Muscle layer of colon (tissue), 2 donors: ENCODE data around the gene LRRC70.
"Not testable (repeated sequence)": the region's sequence is repeated elsewhere in the genome, so short reads cannot be mapped to it uniquely, and the experiment has no call there.

Source experiments
- H3K27ac ChIP-seq: one replicate; pipeline ENCODE4 v1.7.0; 2013; ENCODE audit warnings: low read depth, mild to moderate bottlenecking, low read length, moderate library complexity
- H3K27me3 ChIP-seq, 2 donors: one replicate each; pipeline ENCODE4 v1.7.0; 2013; ENCODE audit warnings: low read length in 2 of 2, mild to moderate bottlenecking in 2 of 2; ENCODE audit not compliant: insufficient read depth in 2 of 2, control insufficient read depth in 1 of 2
- H3K36me3 ChIP-seq: one replicate; pipeline ENCODE4 v1.7.0; 2013; ENCODE audit warnings: mild to moderate bottlenecking, low read length; ENCODE audit not compliant: insufficient read depth
- H3K4me1 ChIP-seq: one replicate; pipeline ENCODE4 v1.7.0; 2013; ENCODE audit warnings: mild to moderate bottlenecking, low read length; ENCODE audit not compliant: insufficient read depth
- H3K4me3 ChIP-seq, 2 donors: one replicate each; pipeline ENCODE4 v1.7.0; 2013; ENCODE audit warnings: low read length in 2 of 2, low read depth in 1 of 2, mild to moderate bottlenecking in 1 of 2, moderate library complexity in 1 of 2
- H3K9ac ChIP-seq: one replicate; pipeline ENCODE4 v1.7.0; 2013; ENCODE audit warnings: low read length
- H3K9me3 ChIP-seq: one replicate; pipeline ENCODE4 v1.7.0; 2013; ENCODE audit warnings: mild to moderate bottlenecking, low read length
- donor health status: abdominal sarcoma.
- donor health status: Adenocarcinoma of cecum.

Gene LRRC70

DNA sequence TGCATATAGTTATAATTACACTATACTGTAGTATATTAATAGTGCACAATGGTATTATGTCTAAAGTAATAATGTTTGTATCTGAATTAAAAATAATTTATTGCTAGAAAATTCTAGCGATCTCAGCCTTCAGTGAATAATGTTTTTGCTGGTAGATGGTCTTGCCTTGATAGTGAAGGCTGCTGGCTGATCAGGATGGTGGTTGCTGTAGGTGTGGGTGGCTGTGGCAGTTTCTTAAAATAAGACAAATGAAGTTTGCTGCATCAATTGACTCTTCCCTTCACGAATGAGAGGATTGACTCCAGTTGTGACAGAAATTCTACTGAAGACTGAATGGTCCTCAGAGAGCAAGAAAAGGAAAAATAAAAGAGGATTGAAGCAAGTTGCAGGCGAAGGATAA is 19.7 kb upstream of the LRRC70 start:
- H3K9ac ChIP-seq, result no peak overlapping the region
- H3K4me3 ChIP-seq, result no peak overlapping the region
- H3K4me1 ChIP-seq, result no peaks in the 10 kb centered on the region
- no peak overlapping the region for H3K27ac ChIP-seq
- no peaks in the 10 kb centered on the region for H3K36me3 ChIP-seq
- no peaks in the 10 kb centered on the region for H3K27me3 ChIP-seq
- H3K9me3 ChIP-seq, result no peaks in the 10 kb centered on the region

- no peaks in the 10 kb centered on the region for H3K27me3 ChIP-seq
- no peaks in the 10 kb centered on the region for H3K36me3 ChIP-seq
- no peaks in the 10 kb centered on the region for H3K9me3 ChIP-seq
- H3K4me3 ChIP-seq, result no peak overlapping the region
- no peaks in the 10 kb centered on the region for H3K4me1 ChIP-seq
- H3K27ac ChIP-seq, result no peak overlapping the region
- no peak overlapping the region for H3K9ac ChIP-seq
Observed at GRCh38 chr5:62560786-62561185, 17.8 kb upstream of the LRRC70 start.

GRCh38 chr5:62561896-62562295 is 16.7 kb upstream of the LRRC70 start:
- Histone ChIP-seq H3K4me1 (no peaks in the 10 kb centered on the region), H3K9ac (no peak overlapping the region), H3K27ac (no peak overlapping the region), H3K9me3 (no peaks in the 10 kb centered on the region), H3K36me3 (no peaks in the 10 kb centered on the region), H3K27me3 (no peaks in the 10 kb centered on the region), H3K4me3 (no peak overlapping the region)

GRCh38 chr5:62562867-62563266 is 15.8 kb upstream of the LRRC70 start:
- H3K4me3 ChIP-seq, result no peak overlapping the region
- H3K9ac ChIP-seq, result no peak overlapping the region
- H3K27ac ChIP-seq, result no peak overlapping the region
- no peaks in the 10 kb centered on the region for H3K9me3 ChIP-seq
- H3K4me1 ChIP-seq, result no peaks in the 10 kb centered on the region
- H3K27me3 ChIP-seq, result no peaks in the 10 kb centered on the region
- no peaks in the 10 kb centered on the region for H3K36me3 ChIP-seq

- H3K27me3 ChIP-seq, result no peaks in the 10 kb centered on the region
- no peaks in the 10 kb centered on the region for H3K9me3 ChIP-seq
- no peaks in the 10 kb centered on the region for H3K36me3 ChIP-seq
- no peak overlapping the region for H3K9ac ChIP-seq
- no peak overlapping the region for H3K4me3 ChIP-seq
- H3K27ac ChIP-seq, result no peak overlapping the region
- H3K4me1 ChIP-seq, result no peaks in the 10 kb centered on the region
Observed at GRCh38 chr5:62564101-62564500, 14.5 kb upstream of the LRRC70 start.

GRCh38 chr5:62565740-62566139 is 12.9 kb upstream of the LRRC70 start:
- not testable (repeated sequence) for H3K9me3 ChIP-seq, H3K4me3 ChIP-seq, H3K27ac ChIP-seq, H3K36me3 ChIP-seq, H3K27me3 ChIP-seq, H3K4me1 ChIP-seq, H3K9ac ChIP-seq

DNA sequence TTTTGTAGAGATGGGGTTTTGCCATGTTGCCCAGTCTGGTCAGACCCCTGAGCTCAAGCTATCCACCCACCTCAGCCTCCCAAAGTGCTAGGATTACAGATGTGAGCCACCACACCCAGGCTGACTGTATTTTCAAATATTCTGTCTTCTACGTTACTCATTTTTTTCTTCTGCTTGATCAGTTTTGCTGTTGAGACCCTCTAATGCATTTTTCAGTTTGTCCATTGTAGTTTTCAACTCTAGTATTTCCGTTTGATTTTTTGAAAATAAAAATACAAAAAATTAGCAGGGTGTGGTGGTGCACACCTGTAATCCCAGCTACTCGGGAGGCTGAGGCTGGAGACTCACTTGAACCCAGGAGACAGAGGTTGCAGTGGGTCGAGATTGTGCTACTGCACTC is 10.5 kb upstream of the LRRC70 start:
- Histone ChIP-seq H3K27me3 (no peaks in the 10 kb centered on the region), H3K9me3 (no peaks in the 10 kb centered on the region), H3K4me1 (no peaks in the 10 kb centered on the region), H3K27ac (no peak overlapping the region), H3K4me3 (no peak overlapping the region), H3K36me3 (no peaks in the 10 kb centered on the region), H3K9ac (no peak overlapping the region)

DNA sequence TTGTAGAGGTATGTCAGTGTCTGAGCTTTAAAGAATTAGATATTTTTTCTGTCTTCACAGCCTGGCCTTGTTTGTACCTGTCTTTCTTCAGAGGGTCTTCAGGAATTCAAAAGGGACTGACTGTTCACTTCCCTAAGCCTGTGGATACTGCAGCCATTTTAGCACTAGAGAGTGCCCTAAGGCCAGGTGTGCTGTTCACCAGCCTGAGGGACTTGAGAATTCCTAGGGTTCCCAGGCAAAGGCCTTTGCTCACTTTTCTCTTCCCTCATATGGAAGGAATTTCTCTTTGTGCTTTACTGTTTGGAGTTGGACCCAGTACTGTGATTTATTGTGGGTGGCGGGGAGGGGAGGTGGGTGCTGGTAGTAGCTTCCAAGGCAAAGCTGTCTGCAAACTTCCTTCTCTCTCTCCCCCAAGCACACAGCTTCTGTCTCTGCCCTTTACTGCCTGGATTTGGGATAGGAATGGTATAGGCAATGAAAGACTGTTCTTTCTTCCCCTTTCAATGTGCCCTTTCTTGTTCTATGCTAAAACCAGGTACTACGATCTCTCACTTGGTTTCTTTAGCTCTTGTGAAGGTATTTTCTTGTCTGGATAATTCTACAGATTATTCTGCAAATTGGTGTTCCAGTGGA is 9.7 kb upstream of the LRRC70 start:
- Histone ChIP-seq H3K36me3 (no peaks in the 10 kb centered on the region), H3K27me3 (no peaks in the 10 kb centered on the region), H3K9ac (no peak overlapping the region), H3K27ac (no peak overlapping the region), H3K9me3 (no peaks in the 10 kb centered on the region), H3K4me1 (no peaks in the 10 kb centered on the region), H3K4me3 (no peak overlapping the region)

GRCh38 chr5:62569470-62569869 is 9.1 kb upstream of the LRRC70 start:
- Histone ChIP-seq H3K4me3 (no peak overlapping the region), H3K27ac (no peak overlapping the region), H3K9ac (no peak overlapping the region), H3K36me3 (no peaks in the 10 kb centered on the region), H3K9me3 (no peaks in the 10 kb centered on the region), H3K27me3 (no peaks in the 10 kb centered on the region), H3K4me1 (no peaks in the 10 kb centered on the region)

GRCh38 chr5:62572918-62573514 is 5.6 kb upstream of the LRRC70 start:
- Histone ChIP-seq H3K27ac (no peak overlapping the region), H3K36me3 (no peaks in the 10 kb centered on the region), H3K27me3 (no peaks in the 10 kb centered on the region), H3K9me3 (no peaks in the 10 kb centered on the region), H3K4me1 (no peaks in the 10 kb centered on the region), H3K9ac (no peak overlapping the region), H3K4me3 (no peak overlapping the region)

DNA sequence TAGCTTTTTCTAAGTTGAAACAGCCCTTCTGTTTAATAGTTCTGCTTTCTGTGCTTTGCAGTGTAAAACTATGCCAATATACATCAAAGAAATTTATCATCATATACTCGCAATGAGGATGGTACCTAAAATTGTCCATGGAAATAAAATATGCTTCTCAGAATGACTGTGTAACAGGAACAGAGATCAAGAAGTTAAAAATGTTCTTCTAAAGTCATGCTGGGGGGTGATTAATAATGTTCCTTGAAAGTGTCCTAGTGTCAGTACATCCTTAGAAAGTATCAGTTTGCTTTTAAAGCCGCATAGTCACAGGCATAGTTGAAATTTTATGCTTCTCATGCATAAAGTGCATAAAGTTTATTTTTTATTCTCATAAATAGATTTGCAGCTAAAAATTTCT is 4.0 kb upstream of the LRRC70 start:
- H3K9me3 ChIP-seq, result no peaks in the 10 kb centered on the region
- no peak overlapping the region for H3K4me3 ChIP-seq
- H3K4me1 ChIP-seq, result no peaks in the 10 kb centered on the region
- no peak overlapping the region for H3K27ac ChIP-seq
- H3K36me3 ChIP-seq, result no peaks in the 10 kb centered on the region
- no peaks in the 10 kb centered on the region for H3K27me3 ChIP-seq
- no peak overlapping the region for H3K9ac ChIP-seq

DNA sequence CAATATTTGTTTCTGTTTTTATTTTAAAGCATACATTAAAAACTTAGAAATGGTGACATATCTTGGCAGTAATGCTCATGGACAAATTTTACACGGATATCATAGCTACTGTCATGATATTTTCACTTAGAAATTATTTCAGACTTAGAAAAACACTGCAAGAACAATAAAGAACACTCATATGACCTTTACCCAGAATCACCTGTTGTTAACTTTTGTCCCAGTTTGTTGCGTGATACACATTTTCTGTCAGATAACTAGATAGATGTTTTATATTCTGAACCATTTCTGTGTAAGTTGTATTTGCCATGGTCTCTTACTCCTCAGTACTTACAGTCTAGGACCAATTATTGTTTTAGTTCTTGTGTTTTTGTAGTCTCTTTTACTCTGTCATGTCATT is 3.6 kb upstream of the LRRC70 start:
- H3K4me3 ChIP-seq, result no peak overlapping the region
- no peak overlapping the region for H3K9ac ChIP-seq
- no peaks in the 10 kb centered on the region for H3K36me3 ChIP-seq
- no peaks in the 10 kb centered on the region for H3K9me3 ChIP-seq
- H3K27ac ChIP-seq, result no peak overlapping the region
- H3K4me1 ChIP-seq, result no peaks in the 10 kb centered on the region
- H3K27me3 ChIP-seq, result no peaks in the 10 kb centered on the region
